B cell (primary cell): ENCODE results near the gene ITGB2. TPM values are rescaled to one million over a fixed set of nuclear protein-coding genes. Genes with fewer than 3 reads are reported as not detected.
A peak's percentile ranks its signal among the peaks of the same experiment; 100 is the strongest.

Experiments used
- ATAC-seq: fragments of 200-7000 bp; cut with Tn5 transposase; one replicate; pipeline ENCODE4 v1.10.0; 2021; ENCODE audit warnings: low read depth, mild to moderate bottlenecking, moderate number of reproducible peaks, moderate library complexity
- CTCF ChIA-PET: fragments of 350-600 bp; sonication (Branson Sonifier 250); formaldehyde crosslinking; loops from one replicate; lab custom pipeline; 2021; ENCODE audit warnings: antibody characterized with exemption, inconsistent platforms; lab: Charles Lee
- POLR2A ChIA-PET: fragments of 350-600 bp; sonication (Branson Sonifier 250); formaldehyde crosslinking; loops from one replicate; lab custom pipeline; 2021; ENCODE audit warnings: antibody characterized with exemption; lab: Charles Lee
- DNase-seq: peaks from one replicate; pipeline ENCODE4 v3.0.0; 2013
- H2AFZ ChIP-seq: 2 replicates; pipeline ENCODE4 v1.6.1; 2012; ENCODE audit warnings: mild to moderate bottlenecking, low read depth, low read length; ENCODE audit not compliant: insufficient read depth, poor library complexity, severe bottlenecking
- H3K27ac ChIP-seq, 2 donors: 1 replicate in 1 of 2; 2 replicates in 1 of 2; pipeline ENCODE4 v1.5.1; 2012 to 2013; ENCODE audit warnings: low read length in 2 of 2, mild to moderate bottlenecking in 2 of 2, moderate library complexity in 1 of 2
- H3K27me3 ChIP-seq, 4 experiments: fragments of 200-600 bp in 1 of 4; sonication (generic) in 1 of 4; replicated peaks in 1 of 4; 1 replicate in 2 of 4; 2 replicates in 2 of 4; pipeline versions ENCODE4 v1.6.1 to v1.7.0; 2013 to 2016; ENCODE audit warnings: low read length in 3 of 4, mild to moderate bottlenecking in 2 of 4, mixed read lengths in 1 of 4, moderate library complexity in 1 of 4; ENCODE audit not compliant: insufficient read depth in 4 of 4, control insufficient read depth in 3 of 4; ENCODE audit errors: control extremely low read depth in 1 of 4
- H3K36me3 ChIP-seq, 2 experiments: replicated peaks in 1 of 2; 1 replicate in 1 of 2; 2 replicates in 1 of 2; pipeline versions ENCODE4 v1.6.1 to v1.7.1; 2013; ENCODE audit warnings: low read length in 1 of 2; ENCODE audit not compliant: insufficient read depth in 2 of 2, control insufficient read depth in 1 of 2; ENCODE audit errors: control extremely low read depth in 1 of 2, extremely low read depth in 1 of 2
- H3K4me1 ChIP-seq, 2 donors: fragments of 200-600 bp in 1 of 2; sonication (generic) in 1 of 2; 1 replicate in 1 of 2; 2 replicates in 1 of 2; pipeline versions ENCODE4 v1.5.1 to v1.6.1; 2013 to 2017; ENCODE audit warnings: low read length in 2 of 2; ENCODE audit not compliant: control insufficient read depth in 2 of 2, insufficient read depth in 2 of 2
- H3K4me2 ChIP-seq: replicated peaks from 2 replicates; pipeline ENCODE3; 2012; ENCODE audit warnings: mild to moderate bottlenecking, low read depth, low read length; ENCODE audit not compliant: poor library complexity, severe bottlenecking
- H3K4me3 ChIP-seq, 5 experiments: fragments of 200-600 bp in 1 of 5; sonication (generic) in 1 of 5; 1 replicate in 3 of 5; 2 replicates in 2 of 5; pipeline versions ENCODE4 v1.5.1 to v1.7.0; 2011 to 2016; ENCODE audit warnings: low read length in 4 of 5, mild to moderate bottlenecking in 4 of 5, low read depth in 2 of 5, control low read depth in 1 of 5, moderate library complexity in 1 of 5; ENCODE audit not compliant: insufficient read depth in 1 of 5; ENCODE audit errors: control extremely low read depth in 1 of 5, extremely low read depth in 1 of 5
- H3K79me2 ChIP-seq: fragments of 200-600 bp; sonication (generic); one replicate; pipeline ENCODE4 v1.6.0; 2016; ENCODE audit warnings: low read length; ENCODE audit not compliant: control insufficient read depth, insufficient read depth
- H3K9ac ChIP-seq: fragments of 200-600 bp; sonication (generic); 2 replicates; pipeline ENCODE4 v1.6.1; 2017; ENCODE audit warnings: mild to moderate bottlenecking, low read length, moderate library complexity
- H3K9me3 ChIP-seq, 3 donors: one replicate each; pipeline versions ENCODE4 v1.6.1 to v1.7.1; 2013; ENCODE audit warnings: low read length in 2 of 3; ENCODE audit not compliant: control insufficient read depth in 2 of 3, insufficient read depth in 1 of 3; ENCODE audit errors: control extremely low read depth in 1 of 3
- H4K20me1 ChIP-seq: 2 replicates; pipeline ENCODE4 v1.6.0; 2012; ENCODE audit warnings: mild to moderate bottlenecking, low read length; ENCODE audit not compliant: insufficient read depth, control insufficient read depth, poor library complexity, severe bottlenecking
- H3K27ac Mint-ChIP-seq: one replicate; pipeline ENCODE4 v1.8.0; 2021; ENCODE audit warnings: mixed read lengths
- H3K27me3 Mint-ChIP-seq: one replicate; pipeline ENCODE4 v1.8.0; 2021; ENCODE audit warnings: mixed read lengths
- H3K4me1 Mint-ChIP-seq: one replicate; pipeline ENCODE4 v1.8.0; 2021; ENCODE audit warnings: mixed read lengths
- H3K4me3 Mint-ChIP-seq: one replicate; pipeline ENCODE4 v1.8.0; 2021; ENCODE audit warnings: mixed read lengths
- H3K9me3 Mint-ChIP-seq: one replicate; pipeline ENCODE4 v1.8.0; 2022; ENCODE audit warnings: mixed read lengths; ENCODE audit not compliant: insufficient read depth
- EZH2 ChIP-seq: IDR thresholded peaks from 2 replicates; pipeline ENCODE4 v1.6.1; 2012; ENCODE audit warnings: borderline replicate concordance, low read depth, mild to moderate bottlenecking, moderate library complexity, low read length; ENCODE audit not compliant: insufficient read depth, poor library complexity, severe bottlenecking
- WGBS: methylation state at CpG from one replicate; pipeline ENCODE4 v1.1.5; 2013; ENCODE audit warnings: missing lambda C conversion rate; ENCODE audit not compliant: insufficient coverage; 5-methylcytosine and 5-hydroxymethylcytosine counted together
- intact Hi-C: fragments of 100-400 bp; cut with micrococcal nuclease; formaldehyde crosslinking; loops from one replicate; pipeline ENCODE4 v1.10.0; 2022
- polyA plus RNA-seq: library from polyadenylated mRNA; depleted of rRNA; stranded (reverse); fragments of >200 nt; gene quantifications from 2 replicates; pipeline ENCODE4 v1.2.3, GENCODE V29; 2012
- total RNA-seq, 2 donors: library from RNA; stranded (reverse); fragments of 120-200 nt in 1 of 2; gene quantifications; 1 replicate in 1 of 2; 2 replicates in 1 of 2; pipeline versions ENCODE4 v1.2.3 to v1.2.4, GENCODE V29; 2013 to 2022
- TF ChIP-seq, protein P1 (sequence below): fragments of 200-600 bp; IDR thresholded peaks from one replicate; pipeline ENCODE4 v1.8.0; 2022; ENCODE audit warnings: antibody characterized with exemption, mild to moderate bottlenecking

Gene ITGB2
- total and polyA plus RNA-seq, 2 donors (not counting 1 experiment from before 2014, with no cell fraction given), result 102 to 368 TPM

- peaks cover 43% of the 10 kb centered on the region for H3K79me2 ChIP-seq
- H4K20me1 ChIP-seq, result peaks cover 39% of the 10 kb centered on the region
- Mint-ChIP-seq H3K4me3 (peak within 1 kb of the TSS; percentile 89), H3K4me1 (peaks cover 43% of the 10 kb centered on the region), H3K27me3 (no peaks in the 10 kb centered on the region), H3K9me3 (no peaks in the 10 kb centered on the region), H3K27ac (peak within 1 kb of the TSS; percentile 86)
- peak within 1 kb of the TSS; percentile 87 for H2AFZ ChIP-seq
- DNase-seq (peak; percentile 84), ATAC-seq (peak; percentile 87)
- H3K9ac ChIP-seq, result peak within 1 kb of the TSS; percentile 77
- H3K4me3 ChIP-seq, result peak within 1 kb of the TSS; percentile 54 to 80 (median 74)
- H3K4me2 ChIP-seq, result peak within 1 kb of the TSS; percentile 84
- H3K9me3 ChIP-seq, result peaks cover 0 to 3% (median 0%) of the 10 kb centered on the region in 3 donors
- WGBS, result 3% methylated on average over 69 of the region's 69 CpGs
- no peaks in the 10 kb centered on the region for H3K27me3 ChIP-seq
- H3K36me3 ChIP-seq, result peaks cover 0 to 15% of the 10 kb centered on the region in 2 experiments
- intact Hi-C loops, result loop anchor here (5.0 kb wide), 1 partner anchor 348 kb away; the partner anchor contains the start of gene POFUT2
- no peak for TF ChIP-seq EZH2
- TF ChIP-seq, protein P1, sequence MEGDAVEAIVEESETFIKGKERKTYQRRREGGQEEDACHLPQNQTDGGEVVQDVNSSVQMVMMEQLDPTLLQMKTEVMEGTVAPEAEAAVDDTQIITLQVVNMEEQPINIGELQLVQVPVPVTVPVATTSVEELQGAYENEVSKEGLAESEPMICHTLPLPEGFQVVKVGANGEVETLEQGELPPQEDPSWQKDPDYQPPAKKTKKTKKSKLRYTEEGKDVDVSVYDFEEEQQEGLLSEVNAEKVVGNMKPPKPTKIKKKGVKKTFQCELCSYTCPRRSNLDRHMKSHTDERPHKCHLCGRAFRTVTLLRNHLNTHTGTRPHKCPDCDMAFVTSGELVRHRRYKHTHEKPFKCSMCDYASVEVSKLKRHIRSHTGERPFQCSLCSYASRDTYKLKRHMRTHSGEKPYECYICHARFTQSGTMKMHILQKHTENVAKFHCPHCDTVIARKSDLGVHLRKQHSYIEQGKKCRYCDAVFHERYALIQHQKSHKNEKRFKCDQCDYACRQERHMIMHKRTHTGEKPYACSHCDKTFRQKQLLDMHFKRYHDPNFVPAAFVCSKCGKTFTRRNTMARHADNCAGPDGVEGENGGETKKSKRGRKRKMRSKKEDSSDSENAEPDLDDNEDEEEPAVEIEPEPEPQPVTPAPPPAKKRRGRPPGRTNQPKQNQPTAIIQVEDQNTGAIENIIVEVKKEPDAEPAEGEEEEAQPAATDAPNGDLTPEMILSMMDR, result no peak
- CTCF ChIA-PET, result interaction anchor here (0.8 to 3.1 kb wide), 11 partner anchors 8 to 382 kb away, joined by 3 to 20 read pairs (median 4); no protein-coding TSS in a partner anchor
- H3K4me1 ChIP-seq, result peaks cover 26 to 40% of the 10 kb centered on the region in 2 donors
- peak within 1 kb of the TSS in 1 of 2 donors; percentile 57 for H3K27ac ChIP-seq
- POLR2A ChIA-PET, result interaction anchor here (0.7 to 1.8 kb wide), 2 partner anchors 65 to 1210 kb away, joined by 3 to 5 read pairs; no protein-coding TSS in a partner anchor
Observed at GRCh38 chr21:44939532-44940115, 18.9 kb upstream of the ITGB2 start, which contains the start of gene SLX9. TSS of gene SLX9 (plus strand) at chr21:44940029. CDS start at chr21:44940058, 29 bp downstream.
